ENCODE data around the gene MAGI1.

DNA sequence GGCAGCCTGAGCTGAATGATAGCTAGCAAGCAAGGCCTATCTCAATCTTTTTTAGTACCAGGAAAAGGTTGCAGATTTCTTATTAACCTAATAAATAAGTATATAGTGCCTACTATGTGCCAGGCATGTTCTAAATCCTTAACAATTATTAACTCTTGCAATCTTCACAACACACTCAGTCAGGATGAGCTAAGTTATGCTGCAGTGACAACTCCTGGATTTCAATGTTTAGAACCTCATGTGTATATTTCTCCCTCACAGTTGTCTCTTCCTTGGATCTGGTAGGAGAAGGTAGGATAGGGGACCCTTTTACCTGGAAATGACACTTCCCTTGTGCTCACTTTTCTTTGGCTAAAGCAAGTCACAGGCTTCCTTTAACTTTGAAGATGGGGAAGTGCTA, 39.3 kb upstream of the MAGI1 start:
- TF ChIP-seq PATZ1 (CRISPR knock-in tag; IDR thresholded peaks at IDR 0.05; ENCODE audit: borderline replicate concordance): no peak
- no peak for TF ChIP-seq RARB (CRISPR knock-in tag; IDR thresholded peaks at IDR 0.05)
- TF ChIP-seq, protein P1, sequence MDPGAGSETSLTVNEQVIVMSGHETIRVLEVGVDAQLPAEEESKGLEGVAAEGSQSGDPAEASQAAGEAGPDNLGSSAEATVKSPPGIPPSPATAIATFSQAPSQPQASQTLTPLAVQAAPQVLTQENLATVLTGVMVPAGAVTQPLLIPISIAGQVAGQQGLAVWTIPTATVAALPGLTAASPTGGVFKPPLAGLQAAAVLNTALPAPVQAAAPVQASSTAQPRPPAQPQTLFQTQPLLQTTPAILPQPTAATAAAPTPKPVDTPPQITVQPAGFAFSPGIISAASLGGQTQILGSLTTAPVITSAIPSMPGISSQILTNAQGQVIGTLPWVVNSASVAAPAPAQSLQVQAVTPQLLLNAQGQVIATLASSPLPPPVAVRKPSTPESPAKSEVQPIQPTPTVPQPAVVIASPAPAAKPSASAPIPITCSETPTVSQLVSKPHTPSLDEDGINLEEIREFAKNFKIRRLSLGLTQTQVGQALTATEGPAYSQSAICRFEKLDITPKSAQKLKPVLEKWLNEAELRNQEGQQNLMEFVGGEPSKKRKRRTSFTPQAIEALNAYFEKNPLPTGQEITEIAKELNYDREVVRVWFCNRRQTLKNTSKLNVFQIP (CRISPR knock-in tag; IDR thresholded peaks at IDR 0.05; ENCODE audit: borderline replicate concordance, low read depth): no peak
- TF ChIP-seq ZFP30 (CRISPR knock-in tag; IDR thresholded peaks at IDR 0.05): no peak
- TF ChIP-seq ZNF8 (CRISPR knock-in tag; IDR thresholded peaks at IDR 0.05): no peak
- no peak for TF ChIP-seq ZFP3 (CRISPR knock-in tag; IDR thresholded peaks at IDR 0.05)
- no peak for TF ChIP-seq ZNF70 (CRISPR knock-in tag; IDR thresholded peaks at IDR 0.05)
- TF ChIP-seq GLIS3 (CRISPR knock-in tag; IDR thresholded peaks at IDR 0.05): no peak
- TF ChIP-seq ZC3H10 (CRISPR knock-in tag; IDR thresholded peaks at IDR 0.05): no peak
- TF ChIP-seq ARNTL (CRISPR knock-in tag; IDR thresholded peaks at IDR 0.05; ENCODE audit: borderline replicate concordance, low read depth): no peak
- TF ChIP-seq ISL1 (CRISPR knock-in tag; IDR thresholded peaks at IDR 0.05): no peak
- no peak for TF ChIP-seq CSRNP3 (CRISPR knock-in tag; IDR thresholded peaks at IDR 0.05)
- no peak for TF ChIP-seq ESRRG (CRISPR knock-in tag; IDR thresholded peaks at IDR 0.05)
